Bronchial epithelial cell (primary cell): ENCODE results near the gene CTDP1. TPM values are rescaled to one million over a fixed set of nuclear protein-coding genes. Genes with fewer than 3 reads are reported as not detected.
A peak's percentile ranks its signal among the peaks of the same experiment; 100 is the strongest.

ENCODE experiments used
- DNase-seq: peaks from one replicate; pipeline ENCODE4 v3.0.0-alpha.2; 2010; ENCODE audit warnings: low read depth
- FAIRE-seq: peaks from 2 replicates; lab custom pipeline; 2011; peaks lifted over from hg19 to GRCh38; lab: Jason Lieb, UNC
- H3K27me3 ChIP-seq: 2 replicates; pipeline ENCODE4 v1.5.1; 2011; ENCODE audit warnings: low read length; ENCODE audit not compliant: control insufficient read depth, insufficient read depth
- H3K36me3 ChIP-seq: 2 replicates; pipeline ENCODE4 v1.5.1; 2011; ENCODE audit warnings: low read length; ENCODE audit not compliant: control insufficient read depth, insufficient read depth
- H3K4me3 ChIP-seq: 2 replicates; pipeline ENCODE4 v1.5.1; 2011; ENCODE audit warnings: mild to moderate bottlenecking, low read depth, low read length, control low read depth
- CTCF ChIP-seq: IDR thresholded peaks from 2 replicates; pipeline ENCODE4 v1.5.1; 2011; ENCODE audit warnings: mild to moderate bottlenecking, moderate library complexity, low read length, control low read depth, inconsistent platforms; ENCODE audit not compliant: insufficient read depth, severe bottlenecking
- total RNA-seq: library from RNA; depleted of rRNA; stranded (reverse); fragments of >200 nt; gene quantifications from 2 replicates; pipeline ENCODE4 v1.2.1, GENCODE V29; 2014

CTDP1 gene
- total RNA-seq, 1 donor from 2014 or later: 27.1 TPM

- no peaks in the 10 kb centered on the region for H3K27me3 ChIP-seq
- no peak overlapping the region for H3K4me3 ChIP-seq
- TF ChIP-seq CTCF: no peak
- no peak for FAIRE-seq
- no peak for DNase-seq
- H3K36me3 ChIP-seq: no peaks in the 10 kb centered on the region
Measured at GRCh38 chr18:79650959-79651358, 28.6 kb upstream of the CTDP1 start.

- H3K36me3 ChIP-seq: no peaks in the 10 kb centered on the region
- TF ChIP-seq CTCF: peak; percentile 14
- DNase-seq (no peak), FAIRE-seq (no peak)
- no peak overlapping the region for H3K4me3 ChIP-seq
- peaks cover 2% of the 10 kb centered on the region for H3K27me3 ChIP-seq
Measured at GRCh38 chr18:79657342-79657996, 22.1 kb upstream of the CTDP1 start.

- Histone ChIP-seq H3K36me3 (no peaks in the 10 kb centered on the region), H3K4me3 (no peak overlapping the region), H3K27me3 (peaks cover 2% of the 10 kb centered on the region)
- FAIRE-seq: no peak
- TF ChIP-seq CTCF: no peak
- no peak for DNase-seq
Measured at GRCh38 chr18:79658366-79658765, 21.2 kb upstream of the CTDP1 start.

GRCh38 chr18:79659733-79660132 is 19.9 kb upstream of the CTDP1 start:
- TF ChIP-seq CTCF: no peak
- no peak for DNase-seq
- no peak overlapping the region for H3K4me3 ChIP-seq
- FAIRE-seq: no peak
- H3K36me3 ChIP-seq: no peaks in the 10 kb centered on the region
- peaks cover 2% of the 10 kb centered on the region for H3K27me3 ChIP-seq

GRCh38 chr18:79662034-79662433 is 17.6 kb upstream of the CTDP1 start:
- no peak for FAIRE-seq
- no peak for TF ChIP-seq CTCF
- no peak for DNase-seq
- H3K36me3 ChIP-seq: no peaks in the 10 kb centered on the region
- no peak overlapping the region for H3K4me3 ChIP-seq
- peaks cover 2% of the 10 kb centered on the region for H3K27me3 ChIP-seq

GRCh38 chr18:79662439-79662838 is 17.2 kb upstream of the CTDP1 start:
- FAIRE-seq (no peak), DNase-seq (no peak)
- Histone ChIP-seq H3K27me3 (no peaks in the 10 kb centered on the region), H3K4me3 (no peak overlapping the region), H3K36me3 (no peaks in the 10 kb centered on the region)
- no peak for TF ChIP-seq CTCF
